Measurements from ENCODE around the gene RRP7A. TPM values are rescaled to one million over a fixed set of nuclear protein-coding genes. Genes with fewer than 3 reads are reported as not detected.

Gene RRP7A
- total RNA-seq, 1 experiment from 2014 or later = 50.8 TPM

DNA sequence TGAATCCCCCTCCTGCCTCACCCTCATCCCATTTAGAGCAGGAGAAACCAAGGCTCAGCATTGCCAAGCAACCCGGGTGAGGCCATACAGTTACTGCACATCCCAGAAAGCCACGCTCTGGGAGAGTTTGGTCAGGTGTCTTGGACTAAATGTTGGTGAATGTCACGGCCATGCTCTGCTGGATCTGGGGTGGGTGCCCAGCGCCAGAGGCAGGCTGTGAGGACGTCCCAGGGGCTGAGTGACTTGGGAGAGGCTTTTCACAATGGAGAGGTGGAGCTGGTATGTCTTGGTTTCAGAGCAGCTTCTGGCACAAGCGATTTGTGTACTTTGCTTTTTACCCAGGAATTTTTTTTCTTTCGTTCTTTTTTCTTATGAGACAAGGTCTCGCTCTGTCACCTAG, 40.8 kb upstream of the RRP7A start:
- no peaks in the 10 kb centered on the region for H3K4me1 ChIP-seq (ENCODE audit: control insufficient read depth in 1 of 2, insufficient read depth in 2 of 2, low read length in 2 of 2)
- ChIA-PET POLR2A (no interaction called here), RAD21 (ENCODE audit: low non-redundant PET in 1 of 2, low total read pairs in 2 of 2, uncharacterized antibody in 2 of 2, unreplicated experiment in 2 of 2) (no interaction called here), CTCF (interaction anchor here (1.2 kb wide), 2 partner anchors 9 to 24 kb away, joined by 3 to 5 read pairs; no protein-coding TSS in a partner anchor)
- BruUV-seq (replicated peaks) = no TSS peak
- intact Hi-C loops (cut with micrococcal nuclease) = no loop called here
- H3K9ac ChIP-seq (ENCODE audit: low read length) = no peak overlapping the region
- no peaks in the 10 kb centered on the region for H3K79me2 ChIP-seq (ENCODE audit: insufficient read depth, low read length)
- H3K36me3 ChIP-seq (ENCODE audit: control insufficient read depth in 1 of 2, insufficient read depth in 2 of 2, low read length in 2 of 2) = no peaks in the 10 kb centered on the region
- H3K27me3 ChIP-seq (ENCODE audit: insufficient read depth, low read length) = no peaks in the 10 kb centered on the region
- no peak for TF ChIP-seq FOSL1 (IDR thresholded peaks at IDR 0.05; ENCODE audit: low read depth)
- no peak for TF ChIP-seq CEBPB (IDR thresholded peaks at IDR 0.05; ENCODE audit: low read depth)
- TF ChIP-seq EZH2 (IDR thresholded peaks at IDR 0.05) = no peak
- TF ChIP-seq SIN3A (IDR thresholded peaks at IDR 0.05; ENCODE audit: low read depth) = no peak
- TF ChIP-seq, protein P1, sequence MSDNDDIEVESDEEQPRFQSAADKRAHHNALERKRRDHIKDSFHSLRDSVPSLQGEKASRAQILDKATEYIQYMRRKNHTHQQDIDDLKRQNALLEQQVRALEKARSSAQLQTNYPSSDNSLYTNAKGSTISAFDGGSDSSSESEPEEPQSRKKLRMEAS (IDR thresholded peaks at IDR 0.05) = no peak
- no peak for TF ChIP-seq ZNF274 (IDR thresholded peaks at IDR 0.05; ENCODE audit: low read depth, low read length)
- TF ChIP-seq SRF (IDR thresholded peaks at IDR 0.05; ENCODE audit: low read depth) = no peak
- TF ChIP-seq ELF1 (IDR thresholded peaks at IDR 0.05; ENCODE audit: borderline replicate concordance, low read depth) = no peak
- no peak for TF ChIP-seq EGR1 (IDR thresholded peaks at IDR 0.05; ENCODE audit: low read depth)
- no peak for TF ChIP-seq YY1 (IDR thresholded peaks at IDR 0.05; ENCODE audit: extremely low read depth, insufficient replicate concordance, low read depth, low read length)
- TF ChIP-seq POLR2A (IDR thresholded peaks at IDR 0.05; ENCODE audit: borderline replicate concordance, extremely low read depth, insufficient read depth, insufficient read length) = no peak
- TF ChIP-seq ZFX (IDR thresholded peaks at IDR 0.05) = no peak
- TF ChIP-seq POLR2AphosphoS5 (IDR thresholded peaks at IDR 0.05; ENCODE audit: low read depth, low read length) = no peak
- TF ChIP-seq SP1 (IDR thresholded peaks at IDR 0.05; ENCODE audit: low read depth) = no peak
- no peak for TF ChIP-seq CBX3 (IDR thresholded peaks at IDR 0.05; ENCODE audit: low read depth)
- TF ChIP-seq ATF3 (IDR thresholded peaks at IDR 0.05) = no peak
- TF ChIP-seq EZH2phosphoT487 (IDR thresholded peaks at IDR 0.05; ENCODE audit: borderline replicate concordance) = no peak
- TF ChIP-seq, protein P2, sequence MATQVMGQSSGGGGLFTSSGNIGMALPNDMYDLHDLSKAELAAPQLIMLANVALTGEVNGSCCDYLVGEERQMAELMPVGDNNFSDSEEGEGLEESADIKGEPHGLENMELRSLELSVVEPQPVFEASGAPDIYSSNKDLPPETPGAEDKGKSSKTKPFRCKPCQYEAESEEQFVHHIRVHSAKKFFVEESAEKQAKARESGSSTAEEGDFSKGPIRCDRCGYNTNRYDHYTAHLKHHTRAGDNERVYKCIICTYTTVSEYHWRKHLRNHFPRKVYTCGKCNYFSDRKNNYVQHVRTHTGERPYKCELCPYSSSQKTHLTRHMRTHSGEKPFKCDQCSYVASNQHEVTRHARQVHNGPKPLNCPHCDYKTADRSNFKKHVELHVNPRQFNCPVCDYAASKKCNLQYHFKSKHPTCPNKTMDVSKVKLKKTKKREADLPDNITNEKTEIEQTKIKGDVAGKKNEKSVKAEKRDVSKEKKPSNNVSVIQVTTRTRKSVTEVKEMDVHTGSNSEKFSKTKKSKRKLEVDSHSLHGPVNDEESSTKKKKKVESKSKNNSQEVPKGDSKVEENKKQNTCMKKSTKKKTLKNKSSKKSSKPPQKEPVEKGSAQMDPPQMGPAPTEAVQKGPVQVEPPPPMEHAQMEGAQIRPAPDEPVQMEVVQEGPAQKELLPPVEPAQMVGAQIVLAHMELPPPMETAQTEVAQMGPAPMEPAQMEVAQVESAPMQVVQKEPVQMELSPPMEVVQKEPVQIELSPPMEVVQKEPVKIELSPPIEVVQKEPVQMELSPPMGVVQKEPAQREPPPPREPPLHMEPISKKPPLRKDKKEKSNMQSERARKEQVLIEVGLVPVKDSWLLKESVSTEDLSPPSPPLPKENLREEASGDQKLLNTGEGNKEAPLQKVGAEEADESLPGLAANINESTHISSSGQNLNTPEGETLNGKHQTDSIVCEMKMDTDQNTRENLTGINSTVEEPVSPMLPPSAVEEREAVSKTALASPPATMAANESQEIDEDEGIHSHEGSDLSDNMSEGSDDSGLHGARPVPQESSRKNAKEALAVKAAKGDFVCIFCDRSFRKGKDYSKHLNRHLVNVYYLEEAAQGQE (IDR thresholded peaks at IDR 0.05; ENCODE audit: low read depth) = no peak
- no peaks in the 10 kb centered on the region for H3K9me2 ChIP-seq (ENCODE audit: insufficient read depth)
- H4K20me1 ChIP-seq (ENCODE audit: insufficient read depth) = no peaks in the 10 kb centered on the region
- no peak overlapping the region for H3K4me2 ChIP-seq (ENCODE audit: low read length)
- no peaks in the 10 kb centered on the region for H3K9me3 ChIP-seq (ENCODE audit: control insufficient read depth in 1 of 2, insufficient read depth in 1 of 2, low read depth in 1 of 2, low read length in 2 of 2)
- H3K4me3 ChIP-seq (replicated peaks in 1 of 2; ENCODE audit: low read depth in 1 of 2, low read length in 2 of 2) = no peak overlapping the region
- no peak overlapping the region for H2AFZ ChIP-seq (ENCODE audit: low read depth, low read length, poor library complexity, severe bottlenecking)
- ATAC-seq = no peak
- DNase-seq (ENCODE audit: low read depth, low spot score) = no peak
- H3K27ac ChIP-seq (ENCODE audit: low read depth, low read length) = no peak overlapping the region

Data from HCT116 (cell line).